ENCODE measurements around the gene CDK6. TPM values are rescaled to one million over a fixed set of nuclear protein-coding genes. Genes with fewer than 3 reads are reported as not detected.

CDK6 gene
- total and polyA plus RNA-seq, 10 of the 15 experiments (the other 5 are each of a cell fraction or from before 2014, with no cell fraction given): 8.0 to 118 (median 45.8) TPM

GRCh38 chr7:92837000-92837749 lies 802 bp upstream of the CDK6 start (continued):
- no peak for TF ChIP-seq ZNF592 (IDR thresholded peaks at IDR 0.05)
- no peak for TF ChIP-seq NFYB (IDR thresholded peaks at IDR 0.05; ENCODE audit: insufficient read depth, low read depth, low read length)
- TF ChIP-seq EZH2 (IDR thresholded peaks at IDR 0.05; ENCODE audit: borderline replicate concordance, control insufficient read depth, low read depth, low read length): no peak
- TF ChIP-seq PAX8 (IDR thresholded peaks at IDR 0.05): no peak
- TF ChIP-seq USF1 (IDR thresholded peaks at IDR 0.05; ENCODE audit: borderline replicate concordance, extremely low read length, insufficient read depth, low read depth, low read length): no peak
- TF ChIP-seq TAF1 (IDR thresholded peaks at IDR 0.05; ENCODE audit: borderline replicate concordance, low read depth, low read length): no peak
- TF ChIP-seq PRDM15 (CRISPR knock-in tag; IDR thresholded peaks at IDR 0.05): no peak
- no peak for TF ChIP-seq CEBPZ (IDR thresholded peaks at IDR 0.05; ENCODE audit: low read depth, low read length)
- TF ChIP-seq NR2C2 (IDR thresholded peaks at IDR 0.05; ENCODE audit: borderline replicate concordance, control insufficient read depth, insufficient read length, low read depth): no peak
- TF ChIP-seq ASH2L (IDR thresholded peaks at IDR 0.05; ENCODE audit: borderline replicate concordance, low read depth): no peak
- TF ChIP-seq RB1 (IDR thresholded peaks at IDR 0.05; ENCODE audit: borderline replicate concordance): no peak
- TF ChIP-seq ATF7 (IDR thresholded peaks at IDR 0.05; ENCODE audit: low read depth): no peak
- TF ChIP-seq IKZF2 (IDR thresholded peaks at IDR 0.05): peak; percentile 18 to 54; a peak in 3 of 4 replicates
- TF ChIP-seq KLF5 (IDR thresholded peaks at IDR 0.05; ENCODE audit: partially characterized antibody): no peak
- TF ChIP-seq NFYA (IDR thresholded peaks at IDR 0.05; ENCODE audit: borderline replicate concordance, low read depth, low read length): no peak
- peak; percentile 21; the same call in 1 of the 2 replicates for TF ChIP-seq MTA2 (IDR thresholded peaks at IDR 0.05; ENCODE audit: low read depth)
- no peak for TF ChIP-seq POU2F2 (IDR thresholded peaks at IDR 0.05; ENCODE audit: borderline replicate concordance, low read depth, low read length)

All from GM12878 (cell line).